Endothelial cell of umbilical vein (primary cell): Measurements from ENCODE around the gene ADCY5. TPM values are rescaled to one million over a fixed set of nuclear protein-coding genes. Genes with fewer than 3 reads are reported as not detected.

ENCODE experiments used
- Bru-seq: library from RNA; stranded (reverse); fragments of 400-500 nt; gene quantifications from one replicate; lab custom pipeline; 2021; lab: Mats Ljungman, UMichigan
- BruChase-seq, 2 experiments: library from RNA; stranded (reverse); fragments of 400-500 nt; gene quantifications; one replicate each; lab custom pipeline; 2021; lab: Mats Ljungman, UMichigan
- BruUV-seq: library from RNA; stranded (reverse); fragments of 400-500 nt; replicated peaks from 2 replicates; lab custom pipeline; 2021; lab: Mats Ljungman, UMichigan
- CTCF ChIA-PET: fragments of 300-600, 350-600 bp; sonication (Branson Sonifier 250); formaldehyde crosslinking; loops from one replicate; lab custom pipeline; 2021; ENCODE audit warnings: antibody characterized with exemption, inconsistent platforms; lab: Charles Lee
- POLR2A ChIA-PET: fragments of 300-600, 350-600 bp; sonication (Branson Sonifier 250); formaldehyde crosslinking; loops from one replicate; lab custom pipeline; 2021; ENCODE audit warnings: antibody characterized with exemption, inconsistent platforms; lab: Charles Lee
- DNase-seq: peaks from one replicate; pipeline ENCODE4 v3.0.0-alpha.2; 2011; ENCODE audit warnings: low read depth, low spot score
- FAIRE-seq: peaks from 2 replicates; lab custom pipeline; 2011; peaks lifted over from hg19 to GRCh38; lab: Jason Lieb, UNC
- H2AFZ ChIP-seq: 2 replicates; pipeline ENCODE4 v1.6.0; 2012; ENCODE audit warnings: low read depth, low read length, control low read depth, inconsistent platforms
- H3K27ac ChIP-seq: 2 replicates; pipeline ENCODE4 v1.5.1; 2011; ENCODE audit warnings: low read depth, mild to moderate bottlenecking, control low read depth, low read length, moderate library complexity; ENCODE audit not compliant: insufficient read depth
- H3K27me3 ChIP-seq, 2 experiments: 2 replicates each; pipeline versions ENCODE4 v1.6.0 to v1.6.1; 2011; ENCODE audit warnings: low read length in 2 of 2, mixed read lengths in 1 of 2; ENCODE audit not compliant: control insufficient read depth in 2 of 2, insufficient read depth in 2 of 2
- H3K36me3 ChIP-seq, 2 experiments: 2 replicates in 1 of 2; 3 replicates in 1 of 2; pipeline ENCODE4 v1.5.1; 2011; ENCODE audit warnings: low read length in 2 of 2, mild to moderate bottlenecking in 1 of 2, moderate library complexity in 1 of 2; ENCODE audit not compliant: control insufficient read depth in 2 of 2, insufficient read depth in 2 of 2; ENCODE audit errors: extremely low read depth in 1 of 2
- H3K4me1 ChIP-seq: 3 replicates; pipeline ENCODE4 v1.5.1; 2011; ENCODE audit warnings: mild to moderate bottlenecking, low read length; ENCODE audit not compliant: control insufficient read depth, insufficient read depth; ENCODE audit errors: extremely low read depth
- H3K4me2 ChIP-seq: 2 replicates; pipeline ENCODE4 v1.6.1; 2011; ENCODE audit warnings: low read length, control low read depth, mixed read lengths; ENCODE audit not compliant: insufficient read depth
- H3K4me3 ChIP-seq, 3 experiments: fragments of 200-600 bp in 1 of 3; sonication (generic), shearing (Covaris generic) in 1 of 3; replicated peaks in 1 of 3; 2 replicates each; pipeline ENCODE4 v1.5.1; 2011 to 2016; ENCODE audit warnings: control low read depth in 3 of 3, low read length in 3 of 3, mild to moderate bottlenecking in 2 of 3, inconsistent platforms in 1 of 3, low read depth in 1 of 3, moderate library complexity in 1 of 3; ENCODE audit not compliant: insufficient read depth in 1 of 3
- H3K79me2 ChIP-seq: 2 replicates; pipeline ENCODE4 v1.6.0; 2012; ENCODE audit warnings: low read length, inconsistent platforms; ENCODE audit not compliant: control insufficient read depth, insufficient read depth
- H3K9ac ChIP-seq: replicated peaks from 2 replicates; pipeline ENCODE3; 2011; ENCODE audit warnings: low read length, control low read depth; ENCODE audit not compliant: insufficient read depth; ENCODE audit errors: extremely low read depth
- H3K9me1 ChIP-seq: replicated peaks from 3 replicates; pipeline ENCODE4 v1.6.0; 2011; ENCODE audit warnings: mild to moderate bottlenecking, low read length; ENCODE audit not compliant: control insufficient read depth, insufficient read depth; ENCODE audit errors: extremely low read depth
- H3K9me3 ChIP-seq: replicated peaks from 2 replicates; pipeline ENCODE4 v1.5.1; 2012; ENCODE audit warnings: low read length, inconsistent platforms; ENCODE audit not compliant: control insufficient read depth, insufficient read depth
- H4K20me1 ChIP-seq: replicated peaks from 2 replicates; pipeline ENCODE3; 2011; ENCODE audit warnings: mild to moderate bottlenecking, low read length; ENCODE audit not compliant: control insufficient read depth, insufficient read depth; ENCODE audit errors: extremely low read depth
- EZH2 ChIP-seq: IDR thresholded peaks from 2 replicates; pipeline ENCODE4 v1.6.1; 2012; ENCODE audit warnings: borderline replicate concordance, low read depth, mild to moderate bottlenecking, moderate library complexity, low read length, inconsistent platforms; ENCODE audit not compliant: severe bottlenecking
- FOS ChIP-seq: IDR thresholded peaks from 2 replicates; pipeline ENCODE4 v1.6.1; 2011; ENCODE audit warnings: mild to moderate bottlenecking, low read length, moderate library complexity, borderline replicate concordance; ENCODE audit not compliant: insufficient read depth
- GATA2 ChIP-seq: IDR thresholded peaks from 2 replicates; pipeline ENCODE4 v1.7.0; 2011; ENCODE audit warnings: low read depth, mild to moderate bottlenecking, moderate library complexity, mixed read lengths, low read length; ENCODE audit not compliant: insufficient read length, insufficient read depth
- JUN ChIP-seq: IDR thresholded peaks from 2 replicates; pipeline ENCODE4 v1.6.1; 2011; ENCODE audit warnings: borderline replicate concordance, low read depth; ENCODE audit not compliant: insufficient read length, insufficient read depth
- MYC ChIP-seq: IDR thresholded peaks from one replicate; pipeline ENCODE4 v1.6.1; 2011; ENCODE audit warnings: mild to moderate bottlenecking, low read depth, low read length
- POLR2A ChIP-seq: IDR thresholded peaks from 2 replicates; pipeline ENCODE4 v1.6.1; 2012; ENCODE audit warnings: low read depth, mild to moderate bottlenecking, control low read depth, low read length
- POLR2AphosphoS5 ChIP-seq: IDR thresholded peaks from 2 replicates; pipeline ENCODE4 v1.6.1; 2012; ENCODE audit warnings: low read depth, mild to moderate bottlenecking, control low read depth, low read length, moderate library complexity; ENCODE audit not compliant: insufficient read depth
- dilution Hi-C: fragments of 300-500 bp; cut with MboI; formaldehyde crosslinking; loops from one replicate; pipeline ENCODE4 v1.15.0; 2019; ENCODE audit warnings: low sequenced_read_pairs; ENCODE audit not compliant: extremely low pct_ligation_motif_present
- intact Hi-C: fragments of 100-400 bp; cut with micrococcal nuclease; formaldehyde crosslinking; loops from one replicate; pipeline ENCODE4 v1.10.0; 2022
- long read RNA-seq: library from polyadenylated mRNA; stranded (forward); transcript quantifications from one replicate; pipeline ENCODE4 v2.0.0, GENCODE V29; 2021
- polyA minus RNA-seq, 3 experiments: library from RNA; depleted of rRNA, polyadenylated mRNA; stranded (reverse); fragments of >200 nt; gene quantifications; 1 replicate in 1 of 3; 2 replicates in 2 of 3; pipeline ENCODE4 v1.2.3, GENCODE V29; 2011
- polyA plus RNA-seq, 4 experiments: library from polyadenylated mRNA; depleted of rRNA in 3 of 4; stranded (reverse) in 3 of 4; unstranded in 1 of 4; fragments of >200 nt; gene quantifications; 2 replicates each; pipeline versions ENCODE4 v1.2.1 to v1.2.3, GENCODE V29; 2011 to 2012; ENCODE audit warnings: missing spikeins in 1 of 4
- total RNA-seq: library from RNA; stranded (reverse); gene quantifications from 2 replicates; pipeline ENCODE4 v1.2.3, GENCODE V29; 2021
- TF ChIP-seq, protein P1 (sequence below), 2 donors: IDR thresholded peaks; 1 replicate in 1 of 2; 2 replicates in 1 of 2; pipeline ENCODE4 v1.5.1; 2011; ENCODE audit warnings: low read length in 2 of 2, mild to moderate bottlenecking in 2 of 2, moderate library complexity in 2 of 2, control low read depth in 1 of 2, inconsistent platforms in 1 of 2, low read depth in 1 of 2; ENCODE audit not compliant: insufficient read depth in 1 of 2; ENCODE audit errors: extremely low read depth in 1 of 2
- TF ChIP-seq, protein P2 (sequence below): IDR thresholded peaks from 2 replicates; pipeline ENCODE4 v1.6.1; 2011; ENCODE audit not compliant: insufficient read depth, insufficient read length

The ADCY5 gene
- not detected in 2 replicates for total RNA-seq
- 0.01 and 0.08 TPM in 2 replicates for polyA plus RNA-seq
- polyA plus RNA-seq (2011; cell fraction: cytosol; rRNA removed) = 0.06 and 0.13 TPM in 2 replicates
- polyA plus RNA-seq (2011; cell fraction: nucleus; rRNA removed) = 0.07 TPM in 1 of 2 replicates, not detected in the other
- polyA plus RNA-seq (2012) = 0.13 TPM in 1 of 2 replicates, not detected in the other
- 0.17 and 0.87 TPM in 2 replicates for polyA minus RNA-seq
- polyA minus RNA-seq (2011; cell fraction: cytosol; rRNA and poly(A)+ RNA removed) = not detected
- polyA minus RNA-seq (2011; cell fraction: nucleus; rRNA and poly(A)+ RNA removed) = 0.05 TPM in 1 of 2 replicates, not detected in the other
- percentile 1 among the genes with signal in this experiment for Bru-seq, nascent RNA
- percentile 4 among the genes with signal in this experiment for BruChase-seq, experiment 1, labeled RNA remaining after a 6-hour chase
- BruChase-seq, experiment 2, labeled RNA remaining after a 2-hour chase = percentile 4 among the genes with signal in this experiment
- long read RNA-seq = 0 reads

DNA sequence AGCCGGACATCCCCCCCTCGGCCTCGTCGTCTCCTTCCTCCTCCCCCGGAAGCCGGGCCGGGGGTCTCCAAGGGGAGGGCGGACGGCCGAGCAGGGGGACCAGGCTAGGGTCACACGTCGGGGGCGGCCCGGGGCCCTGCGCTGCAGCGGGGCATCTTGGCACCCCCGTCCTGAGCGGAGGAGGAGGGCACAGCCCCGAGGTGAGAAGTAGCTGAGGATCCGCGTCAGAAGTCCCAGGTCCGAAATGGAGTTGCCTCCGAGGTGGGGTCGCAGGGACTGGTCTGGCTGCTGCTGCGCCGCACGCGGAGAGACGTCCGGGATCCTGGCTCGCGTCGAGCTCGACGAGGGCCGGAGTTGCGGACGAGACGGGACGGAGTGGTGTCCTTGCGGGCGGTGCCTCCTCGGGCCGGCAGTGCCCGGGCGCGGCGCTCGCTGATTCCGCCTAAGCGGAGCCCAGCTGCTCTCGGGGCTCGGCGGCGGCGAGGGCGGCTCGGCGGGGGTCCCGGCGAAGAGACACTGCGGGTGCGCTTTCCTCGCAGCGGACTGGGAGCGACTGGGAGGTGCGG is at the start of gene ADCY5:
Gene ADCY5 (minus strand): TSS at position 555 of the 566 bp plus-strand sequence. CDS start 545 bp downstream, at position 10.
- no TSS peak for BruUV-seq
- Histone ChIP-seq H3K4me3 (peak within 1 kb of the TSS in 2 of 3 experiments; percentile 32 to 38), H3K9me1 (no peaks in the 10 kb centered on the region), H3K79me2 (no peaks in the 10 kb centered on the region), H3K4me1 (no peaks in the 10 kb centered on the region), H3K9me3 (no peaks in the 10 kb centered on the region), H3K9ac (no peak within 1 kb of the TSS), H3K27ac (no peak within 1 kb of the TSS), H4K20me1 (no peaks in the 10 kb centered on the region), H3K4me2 (peak within 1 kb of the TSS; percentile 49), H3K36me3 (no peaks in the 10 kb centered on the region), H2AFZ (peak within 1 kb of the TSS; percentile 80), H3K27me3 (peaks cover 41 to 64% of the 10 kb centered on the region in 2 experiments)
- ChIA-PET POLR2A (no interaction called here), CTCF (interaction anchor here (0.7 to 4.1 kb wide), 9 partner anchors 7 to 133 kb away, joined by 3 to 19 read pairs (median 4); no protein-coding TSS in a partner anchor)
- DNase-seq (peak; percentile 12), FAIRE-seq (no peak)
- dilution Hi-C loops (no loop called here), intact Hi-C loops (loop anchor here (5.0 kb wide), 1 partner anchor 109 kb away; no protein-coding TSS in a partner anchor)
- TF ChIP-seq POLR2AphosphoS5 = no peak
- no peak for TF ChIP-seq MYC
- no peak for TF ChIP-seq FOS
- TF ChIP-seq EZH2 = peak; percentile 95

DNA sequence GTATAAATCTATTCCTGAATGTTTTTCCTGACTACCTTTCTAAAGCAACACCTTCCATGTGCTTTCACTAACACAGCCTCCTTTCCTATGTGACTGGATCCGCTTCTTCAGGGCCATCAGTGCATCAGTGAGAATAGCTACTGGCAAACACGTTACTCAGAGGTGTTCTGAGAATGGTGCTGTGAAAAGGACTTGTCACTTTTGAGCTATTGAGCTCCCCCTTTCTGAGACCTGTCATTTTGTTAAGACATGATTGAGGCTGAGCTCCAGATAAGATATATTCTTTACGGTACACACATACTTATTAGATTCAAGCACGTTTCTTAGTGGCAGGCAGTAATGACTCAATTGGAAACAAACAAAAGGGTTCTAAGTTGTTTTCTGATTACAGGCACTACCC is 45.0 kb upstream of the ADCY5 start:
- DNase-seq (no peak), FAIRE-seq (no peak)
- no peaks in the 10 kb centered on the region for H3K79me2 ChIP-seq
- ChIA-PET POLR2A (no interaction called here), CTCF (interaction anchor here (1.4 kb wide), 1 partner anchor 169 kb away, joined by 3 read pairs; no protein-coding TSS in a partner anchor)
- intact Hi-C loops (no loop called here), dilution Hi-C loops (no loop called here)
- no TSS peak for BruUV-seq
- no peak overlapping the region for H3K4me2 ChIP-seq
- TF ChIP-seq POLR2A (no peak), MYC (no peak), FOS (no peak), EZH2 (no peak), JUN (no peak), POLR2AphosphoS5 (no peak), GATA2 (no peak)
- TF ChIP-seq, protein P1, sequence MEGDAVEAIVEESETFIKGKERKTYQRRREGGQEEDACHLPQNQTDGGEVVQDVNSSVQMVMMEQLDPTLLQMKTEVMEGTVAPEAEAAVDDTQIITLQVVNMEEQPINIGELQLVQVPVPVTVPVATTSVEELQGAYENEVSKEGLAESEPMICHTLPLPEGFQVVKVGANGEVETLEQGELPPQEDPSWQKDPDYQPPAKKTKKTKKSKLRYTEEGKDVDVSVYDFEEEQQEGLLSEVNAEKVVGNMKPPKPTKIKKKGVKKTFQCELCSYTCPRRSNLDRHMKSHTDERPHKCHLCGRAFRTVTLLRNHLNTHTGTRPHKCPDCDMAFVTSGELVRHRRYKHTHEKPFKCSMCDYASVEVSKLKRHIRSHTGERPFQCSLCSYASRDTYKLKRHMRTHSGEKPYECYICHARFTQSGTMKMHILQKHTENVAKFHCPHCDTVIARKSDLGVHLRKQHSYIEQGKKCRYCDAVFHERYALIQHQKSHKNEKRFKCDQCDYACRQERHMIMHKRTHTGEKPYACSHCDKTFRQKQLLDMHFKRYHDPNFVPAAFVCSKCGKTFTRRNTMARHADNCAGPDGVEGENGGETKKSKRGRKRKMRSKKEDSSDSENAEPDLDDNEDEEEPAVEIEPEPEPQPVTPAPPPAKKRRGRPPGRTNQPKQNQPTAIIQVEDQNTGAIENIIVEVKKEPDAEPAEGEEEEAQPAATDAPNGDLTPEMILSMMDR (IDR thresholded peaks at IDR 0.05; ENCODE audit: extremely low read depth in 1 of 2, insufficient read depth in 1 of 2, low read depth in 1 of 2, low read length in 2 of 2) = no peak
- TF ChIP-seq, protein P2, sequence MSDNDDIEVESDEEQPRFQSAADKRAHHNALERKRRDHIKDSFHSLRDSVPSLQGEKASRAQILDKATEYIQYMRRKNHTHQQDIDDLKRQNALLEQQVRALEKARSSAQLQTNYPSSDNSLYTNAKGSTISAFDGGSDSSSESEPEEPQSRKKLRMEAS = no peak
- no peaks in the 10 kb centered on the region for H3K27me3 ChIP-seq
- H4K20me1 ChIP-seq = no peaks in the 10 kb centered on the region
- no peaks in the 10 kb centered on the region for H3K4me1 ChIP-seq
- H2AFZ ChIP-seq = no peak overlapping the region
- peaks cover 0 to 2% of the 10 kb centered on the region in 2 experiments for H3K36me3 ChIP-seq
- no peak overlapping the region for H3K27ac ChIP-seq
- H3K9me3 ChIP-seq = no peaks in the 10 kb centered on the region
- no peaks in the 10 kb centered on the region for H3K9me1 ChIP-seq
- H3K9ac ChIP-seq = no peak overlapping the region
- H3K4me3 ChIP-seq = no peak overlapping the region
